Astrocyte (in vitro differentiated cells and primary cell): ENCODE results near the gene SPIRE2. TPM values are rescaled to one million over a fixed set of nuclear protein-coding genes. Genes with fewer than 3 reads are reported as not detected.

Experiments used
- DNase-seq: peaks from one replicate; pipeline ENCODE4 v3.0.0-alpha.2; 2010; ENCODE audit warnings: low read depth
- FAIRE-seq: peaks from 2 replicates; lab custom pipeline; 2011; peaks lifted over from hg19 to GRCh38; lab: Jason Lieb, UNC
- H2AFZ ChIP-seq: 2 replicates; pipeline ENCODE4 v1.6.0; 2012; ENCODE audit warnings: low read depth, low read length, inconsistent platforms
- H3K27ac ChIP-seq: 2 replicates; pipeline ENCODE4 v1.5.1; 2011; ENCODE audit warnings: low read depth, low read length, inconsistent platforms
- H3K27me3 ChIP-seq: 2 replicates; pipeline ENCODE4 v1.6.0; 2011; ENCODE audit warnings: low read length, inconsistent platforms; ENCODE audit not compliant: insufficient read depth
- H3K36me3 ChIP-seq: 2 replicates; pipeline ENCODE4 v1.5.1; 2011; ENCODE audit warnings: low read length, inconsistent platforms; ENCODE audit not compliant: insufficient read depth
- H3K4me1 ChIP-seq: 2 replicates; pipeline ENCODE4 v1.5.1; 2011; ENCODE audit warnings: low read length, inconsistent platforms; ENCODE audit not compliant: insufficient read depth
- H3K4me2 ChIP-seq: 2 replicates; pipeline ENCODE4 v1.6.0; 2012; ENCODE audit warnings: low read length, inconsistent platforms
- H3K4me3 ChIP-seq: 2 replicates; pipeline ENCODE4 v1.5.1; 2011; ENCODE audit warnings: low read depth, mild to moderate bottlenecking, low read length, inconsistent platforms; ENCODE audit not compliant: insufficient read depth
- H3K79me2 ChIP-seq: 2 replicates; pipeline ENCODE4 v1.6.0; 2012; ENCODE audit warnings: mild to moderate bottlenecking, low read length, inconsistent platforms; ENCODE audit not compliant: insufficient read depth
- H3K9ac ChIP-seq: 2 replicates; pipeline ENCODE4 v1.6.0; 2012; ENCODE audit warnings: mild to moderate bottlenecking, low read length, inconsistent platforms
- H3K9me3 ChIP-seq: 2 replicates; pipeline ENCODE4 v1.5.1; 2012; ENCODE audit warnings: low read depth, mild to moderate bottlenecking, low read length, inconsistent platforms; ENCODE audit not compliant: insufficient read depth
- H4K20me1 ChIP-seq: 2 replicates; pipeline ENCODE4 v1.6.0; 2012; ENCODE audit warnings: low read length, inconsistent platforms; ENCODE audit not compliant: insufficient read depth
- H3K27ac Mint-ChIP-seq: one replicate; pipeline ENCODE4 v1.8.0; 2021; ENCODE audit warnings: mild to moderate bottlenecking, mixed read lengths; ENCODE audit not compliant: unreplicated experiment
- H3K27me3 Mint-ChIP-seq: one replicate; pipeline ENCODE4 v1.8.0; 2021; ENCODE audit warnings: low read depth, mixed read lengths; ENCODE audit not compliant: unreplicated experiment
- H3K36me3 Mint-ChIP-seq: one replicate; pipeline ENCODE4 v1.8.0; 2021; ENCODE audit warnings: low read depth, mixed read lengths; ENCODE audit not compliant: unreplicated experiment
- H3K4me1 Mint-ChIP-seq: one replicate; pipeline ENCODE4 v1.8.0; 2021; ENCODE audit warnings: low read depth, mixed read lengths; ENCODE audit not compliant: unreplicated experiment
- H3K4me3 Mint-ChIP-seq: one replicate; pipeline ENCODE4 v1.8.0; 2021; ENCODE audit warnings: mild to moderate bottlenecking, moderate library complexity, mixed read lengths; ENCODE audit not compliant: unreplicated experiment
- H3K9me3 Mint-ChIP-seq: one replicate; pipeline ENCODE4 v1.8.0; 2021; ENCODE audit warnings: mild to moderate bottlenecking, mixed read lengths; ENCODE audit not compliant: unreplicated experiment
- CTCF ChIP-seq: IDR thresholded peaks from 2 replicates; pipeline ENCODE4 v1.5.1; 2011; ENCODE audit warnings: low read depth, mild to moderate bottlenecking, inconsistent platforms, low read length, moderate library complexity; ENCODE audit not compliant: insufficient read depth
- EZH2 ChIP-seq: IDR thresholded peaks from 2 replicates; pipeline ENCODE4 v1.6.1; 2012; ENCODE audit warnings: mild to moderate bottlenecking, low read length, inconsistent platforms; ENCODE audit not compliant: insufficient read depth
- total RNA-seq: library from RNA; stranded (reverse); gene quantifications from 2 replicates; pipeline ENCODE4 v1.2.1, GENCODE V29; 2021

SPIRE2 gene
- total RNA-seq, 1 donor from 2014 or later = 3.2 TPM

- TF ChIP-seq CTCF (no peak), EZH2 (no peak)
- no peaks in the 10 kb centered on the region for H3K9me3 Mint-ChIP-seq
- no peaks in the 10 kb centered on the region for H3K79me2 ChIP-seq
- H3K4me1 Mint-ChIP-seq = no peaks in the 10 kb centered on the region
- no peaks in the 10 kb centered on the region for H3K9me3 ChIP-seq
- H3K27me3 ChIP-seq = no peaks in the 10 kb centered on the region
- H3K27me3 Mint-ChIP-seq = no peaks in the 10 kb centered on the region
- no peaks in the 10 kb centered on the region for H3K4me1 ChIP-seq
- no peak overlapping the region for H3K4me2 ChIP-seq
- H3K4me3 ChIP-seq = no peak overlapping the region
- peaks cover 5% of the 10 kb centered on the region for H4K20me1 ChIP-seq
- FAIRE-seq (no peak), DNase-seq (no peak)
- H3K27ac ChIP-seq = no peak overlapping the region
- H3K9ac ChIP-seq = no peak overlapping the region
- no peak overlapping the region for H3K4me3 Mint-ChIP-seq
- peaks cover 9% of the 10 kb centered on the region for H3K36me3 Mint-ChIP-seq
- no peak overlapping the region for H2AFZ ChIP-seq
- no peak overlapping the region for H3K27ac Mint-ChIP-seq
- H3K36me3 ChIP-seq = peaks cover 21% of the 10 kb centered on the region
Observed at GRCh38 chr16:89786474-89787364, 41.6 kb upstream of the SPIRE2 start.

GRCh38 chr16:89787365-89787805, 40.9 kb upstream of the SPIRE2 start:
- no peaks in the 10 kb centered on the region for H3K27me3 ChIP-seq
- peaks cover 22% of the 10 kb centered on the region for H3K36me3 ChIP-seq
- H3K79me2 ChIP-seq = no peaks in the 10 kb centered on the region
- H3K4me2 ChIP-seq = no peak overlapping the region
- Mint-ChIP-seq H3K9me3 (no peaks in the 10 kb centered on the region), H3K27me3 (no peaks in the 10 kb centered on the region), H3K4me3 (peak overlapping the region; percentile 45), H3K36me3 (peaks cover 9% of the 10 kb centered on the region), H3K27ac (no peak overlapping the region), H3K4me1 (no peaks in the 10 kb centered on the region)
- no peak for DNase-seq
- no peak overlapping the region for H3K27ac ChIP-seq
- H3K4me3 ChIP-seq = no peak overlapping the region
- H2AFZ ChIP-seq = no peak overlapping the region
- no peak for TF ChIP-seq EZH2
- no peak for TF ChIP-seq CTCF
- H3K9me3 ChIP-seq = no peaks in the 10 kb centered on the region
- no peak for FAIRE-seq
- H3K9ac ChIP-seq = no peak overlapping the region
- H3K4me1 ChIP-seq = no peaks in the 10 kb centered on the region
- peaks cover 5% of the 10 kb centered on the region for H4K20me1 ChIP-seq
